ENCODE results near the gene EPB41L4B. TPM values are rescaled to one million over a fixed set of nuclear protein-coding genes. Genes with fewer than 3 reads are reported as not detected.

EPB41L4B gene
- total and polyA plus RNA-seq, 8 donors, result 10.3 to 17.7 (median 15.3) TPM

- Histone ChIP-seq H3K36me3 (no peaks in the 10 kb centered on the region), H3K9me3 (peaks cover 0 to 11% of the 10 kb centered on the region in 2 donors), H3K27ac (no peak overlapping the region), H3K4me1 (no peaks in the 10 kb centered on the region), H3K27me3 (no peaks in the 10 kb centered on the region), H3K4me3 (no peak overlapping the region)
- ATAC-seq (no peak), DNase-seq (no peak)
- TF ChIP-seq, protein P1, sequence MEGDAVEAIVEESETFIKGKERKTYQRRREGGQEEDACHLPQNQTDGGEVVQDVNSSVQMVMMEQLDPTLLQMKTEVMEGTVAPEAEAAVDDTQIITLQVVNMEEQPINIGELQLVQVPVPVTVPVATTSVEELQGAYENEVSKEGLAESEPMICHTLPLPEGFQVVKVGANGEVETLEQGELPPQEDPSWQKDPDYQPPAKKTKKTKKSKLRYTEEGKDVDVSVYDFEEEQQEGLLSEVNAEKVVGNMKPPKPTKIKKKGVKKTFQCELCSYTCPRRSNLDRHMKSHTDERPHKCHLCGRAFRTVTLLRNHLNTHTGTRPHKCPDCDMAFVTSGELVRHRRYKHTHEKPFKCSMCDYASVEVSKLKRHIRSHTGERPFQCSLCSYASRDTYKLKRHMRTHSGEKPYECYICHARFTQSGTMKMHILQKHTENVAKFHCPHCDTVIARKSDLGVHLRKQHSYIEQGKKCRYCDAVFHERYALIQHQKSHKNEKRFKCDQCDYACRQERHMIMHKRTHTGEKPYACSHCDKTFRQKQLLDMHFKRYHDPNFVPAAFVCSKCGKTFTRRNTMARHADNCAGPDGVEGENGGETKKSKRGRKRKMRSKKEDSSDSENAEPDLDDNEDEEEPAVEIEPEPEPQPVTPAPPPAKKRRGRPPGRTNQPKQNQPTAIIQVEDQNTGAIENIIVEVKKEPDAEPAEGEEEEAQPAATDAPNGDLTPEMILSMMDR (IDR thresholded peaks at IDR 0.05), result no peak
- intact Hi-C loops (cut with DNase I), result no loop called here
Measured at GRCh38 chr9:109156708-109157107, 164.2 kb downstream of the EPB41L4B start.

- TF ChIP-seq, protein P1 (IDR thresholded peaks at IDR 0.05), result no peak
- H3K27ac ChIP-seq, result no peak overlapping the region
- H3K4me3 ChIP-seq, result no peak overlapping the region
- H3K36me3 ChIP-seq, result no peaks in the 10 kb centered on the region
- no peaks in the 10 kb centered on the region for H3K27me3 ChIP-seq
- DNase-seq, result no peak
- peaks cover 0 to 11% of the 10 kb centered on the region in 2 donors for H3K9me3 ChIP-seq
- intact Hi-C loops (cut with DNase I), result no loop called here
- peak; percentile 76 for ATAC-seq
- H3K4me1 ChIP-seq, result no peaks in the 10 kb centered on the region
Measured at GRCh38 chr9:109150925-109151545, 169.8 kb downstream of the EPB41L4B start.

GRCh38 chr9:109149722-109150121 lies 171.1 kb downstream of the EPB41L4B start:
- Histone ChIP-seq H3K36me3 (no peaks in the 10 kb centered on the region), H3K27ac (no peak overlapping the region), H3K4me1 (no peaks in the 10 kb centered on the region), H3K27me3 (no peaks in the 10 kb centered on the region), H3K4me3 (no peak overlapping the region), H3K9me3 (peaks cover 0 to 11% of the 10 kb centered on the region in 2 donors)
- DNase-seq, result no peak
- TF ChIP-seq, protein P1 (IDR thresholded peaks at IDR 0.05), result no peak
- intact Hi-C loops (cut with DNase I), result no loop called here
- ATAC-seq, result no peak

GRCh38 chr9:109149089-109149488 lies 171.8 kb downstream of the EPB41L4B start:
- H3K27me3 ChIP-seq, result no peaks in the 10 kb centered on the region
- H3K36me3 ChIP-seq, result no peaks in the 10 kb centered on the region
- TF ChIP-seq, protein P1 (IDR thresholded peaks at IDR 0.05), result no peak
- H3K4me1 ChIP-seq, result no peaks in the 10 kb centered on the region
- ATAC-seq (no peak), DNase-seq (no peak)
- intact Hi-C loops (cut with DNase I), result no loop called here
- peaks cover 0 to 11% of the 10 kb centered on the region in 2 donors for H3K9me3 ChIP-seq
- no peak overlapping the region for H3K27ac ChIP-seq
- no peak overlapping the region for H3K4me3 ChIP-seq

GRCh38 chr9:109145051-109145450 lies 175.8 kb downstream of the EPB41L4B start:
- DNase-seq, result no peak
- Histone ChIP-seq H3K4me1 (no peaks in the 10 kb centered on the region), H3K4me3 (no peak overlapping the region), H3K36me3 (no peaks in the 10 kb centered on the region), H3K9me3 (no peaks in the 10 kb centered on the region), H3K27ac (no peak overlapping the region), H3K27me3 (no peaks in the 10 kb centered on the region)
- TF ChIP-seq, protein P1 (IDR thresholded peaks at IDR 0.05), result no peak
- intact Hi-C loops (cut with DNase I), result no loop called here
- ATAC-seq, result no peak

Data from left lung (tissue), 10 donors.